GDM1 (cell line): Measurements from ENCODE around the gene FCHSD2.
"Not testable (repeated sequence)": the region's sequence is repeated elsewhere in the genome, so short reads cannot be mapped to it uniquely, and the experiment has no call there.

Source experiments
- DNase-seq: peaks from one replicate; lab custom pipeline; 2025; lab: John Stamatoyannopoulos, UW

The FCHSD2 gene

DNA sequence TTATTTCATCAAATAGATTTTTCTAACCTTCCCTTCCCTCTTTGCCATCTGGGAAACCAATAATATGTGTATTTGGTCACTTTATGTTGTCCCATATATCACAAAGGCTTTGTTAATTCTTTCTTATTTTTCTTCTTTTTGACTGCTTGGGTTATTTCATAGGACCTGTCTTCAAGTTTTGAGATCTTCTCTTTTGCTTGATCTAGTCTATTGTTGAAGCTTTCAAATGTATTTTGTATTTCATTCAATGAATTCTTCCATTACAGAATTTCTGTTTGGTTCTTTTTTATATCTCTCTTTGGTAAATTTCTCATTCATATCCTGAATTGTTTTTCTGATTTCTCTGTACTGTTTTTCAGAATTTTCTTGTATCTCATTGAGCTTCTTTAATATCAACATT, 132.1 kb downstream of the FCHSD2 start:
- DNase-seq = no peak

DNA sequence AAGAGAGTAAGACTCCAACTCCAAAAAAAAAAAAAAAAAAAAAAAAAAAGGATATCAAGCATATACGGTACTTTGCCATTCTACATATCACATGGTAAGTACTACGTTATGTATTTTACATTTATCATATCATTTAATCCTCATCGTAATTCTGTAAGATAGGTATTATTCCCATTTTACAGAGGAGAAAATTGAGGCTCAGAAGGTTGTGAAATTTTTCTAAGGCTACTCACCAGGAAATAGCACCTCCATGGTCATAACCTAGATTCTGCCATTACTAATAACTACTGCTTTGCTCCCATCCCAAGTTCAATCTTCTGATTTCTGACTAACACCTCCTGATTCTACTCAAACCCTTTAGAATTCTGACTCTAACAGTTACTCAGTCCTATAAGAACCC, 138.0 kb downstream of the FCHSD2 start:
- DNase-seq = no peak

DNA sequence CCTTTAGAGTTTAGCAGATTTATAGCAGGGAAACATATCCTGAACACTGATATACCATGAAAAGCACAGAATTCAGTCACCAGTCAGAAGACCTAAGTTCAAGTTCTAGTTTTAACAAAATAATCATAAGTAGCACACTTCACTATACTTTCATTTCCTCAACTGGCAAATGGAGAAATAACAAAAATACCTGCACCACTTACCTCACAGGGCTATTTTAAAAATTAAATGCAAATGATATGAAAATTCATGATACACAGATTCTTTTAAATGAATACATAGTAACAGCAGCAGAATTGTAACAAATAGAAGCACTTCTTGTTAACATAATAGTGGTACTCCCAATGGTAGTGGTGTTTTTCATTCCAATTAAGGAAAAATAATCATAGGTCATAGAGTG, 139.0 kb downstream of the FCHSD2 start:
- DNase-seq = no peak

DNA sequence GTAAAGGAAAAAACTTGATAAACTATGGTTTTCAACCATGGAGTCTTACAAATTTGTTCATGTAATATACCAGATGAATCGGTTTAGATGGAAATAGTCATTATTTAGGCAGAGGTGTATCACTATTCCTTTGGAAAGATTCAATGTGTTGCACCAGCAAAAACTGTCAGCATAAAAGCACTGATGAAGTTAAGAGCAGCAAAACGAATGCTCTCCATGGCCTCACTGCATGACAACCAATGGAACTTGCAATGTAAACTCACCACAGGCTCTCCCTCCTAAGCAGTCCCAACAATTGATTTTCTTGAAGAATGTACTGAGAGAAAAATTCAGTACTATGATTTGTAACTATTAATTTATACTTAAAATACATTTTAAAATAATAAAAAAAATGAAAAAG, 139.9 kb downstream of the FCHSD2 start:
- DNase-seq = no peak

DNA sequence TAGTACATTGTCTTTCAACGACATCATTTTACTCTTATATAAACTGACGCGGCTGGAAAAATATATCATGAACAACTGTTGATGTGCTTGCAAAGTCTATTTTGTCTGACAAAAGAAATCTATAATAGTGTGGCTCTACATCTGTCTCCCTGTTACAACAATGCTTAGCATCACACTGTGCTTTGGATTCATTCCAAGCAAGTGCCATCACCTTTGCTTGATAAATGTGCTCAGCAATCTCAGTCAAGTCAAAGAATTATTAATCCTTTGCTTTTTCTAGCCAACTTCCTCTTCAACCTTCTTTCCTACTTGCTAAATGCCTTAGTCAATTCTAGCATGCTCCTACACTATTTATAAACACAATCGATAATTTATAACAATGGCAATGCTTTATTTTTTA, 140.5 kb downstream of the FCHSD2 start:
- no peak for DNase-seq

DNA sequence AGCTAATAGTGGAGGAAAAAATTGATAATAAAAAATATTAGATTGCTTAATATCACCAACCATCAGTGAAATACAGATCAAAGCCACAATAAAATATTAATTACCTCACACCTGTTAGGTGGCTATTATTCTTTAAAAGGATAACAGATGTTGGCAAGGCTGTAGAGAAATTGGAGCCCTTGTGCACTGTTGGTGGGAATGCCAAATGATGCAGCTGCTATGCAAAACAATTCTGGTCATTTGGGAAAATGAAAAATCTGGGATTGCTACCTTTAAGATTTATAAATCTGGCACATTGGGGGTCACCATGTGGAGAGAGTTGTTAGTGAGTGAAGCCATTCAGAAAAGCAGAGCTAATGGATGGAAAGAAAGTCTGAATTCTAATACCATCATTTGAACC, 143.4 kb downstream of the FCHSD2 start:
- DNase-seq = no peak

DNA sequence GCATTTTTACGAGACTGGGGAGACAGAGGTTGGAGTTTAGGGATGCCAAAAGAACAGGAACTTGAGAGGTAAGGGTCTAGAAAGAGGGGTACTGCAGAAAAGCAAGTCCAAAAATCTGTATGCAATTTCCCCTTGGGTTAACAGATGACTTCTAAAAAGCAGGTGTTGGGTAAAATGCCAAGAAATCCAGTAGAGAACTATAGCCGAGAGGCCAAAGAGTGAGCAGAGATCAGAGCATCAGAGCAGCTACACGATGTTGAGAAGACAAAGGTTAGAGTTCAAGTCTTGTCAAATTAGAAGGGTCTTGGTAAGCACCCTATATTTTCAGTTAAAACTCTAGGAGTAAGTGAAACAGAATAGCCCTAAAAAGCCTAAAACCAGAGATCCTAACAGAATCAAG, 145.2 kb downstream of the FCHSD2 start:
- no peak for DNase-seq

DNA sequence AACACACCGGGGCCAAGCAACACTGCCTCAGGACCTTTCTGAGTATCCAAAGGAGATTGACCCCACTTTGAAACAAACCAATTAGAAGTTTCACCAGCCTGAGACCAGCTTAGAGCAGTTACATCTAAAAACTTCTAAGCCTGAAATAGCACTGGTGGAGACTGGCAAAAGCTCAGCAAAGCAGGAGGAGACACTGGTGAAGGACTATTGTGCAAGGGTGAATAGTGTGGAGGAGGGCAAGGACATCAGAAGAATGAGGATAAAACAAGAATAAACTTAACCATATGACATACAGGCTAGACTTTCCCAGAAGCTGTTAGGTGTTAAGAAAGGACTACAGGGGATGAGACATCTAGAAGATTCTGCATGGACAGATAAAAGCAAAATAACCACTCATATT, 152.4 kb downstream of the FCHSD2 start:
- DNase-seq = no peak

DNA sequence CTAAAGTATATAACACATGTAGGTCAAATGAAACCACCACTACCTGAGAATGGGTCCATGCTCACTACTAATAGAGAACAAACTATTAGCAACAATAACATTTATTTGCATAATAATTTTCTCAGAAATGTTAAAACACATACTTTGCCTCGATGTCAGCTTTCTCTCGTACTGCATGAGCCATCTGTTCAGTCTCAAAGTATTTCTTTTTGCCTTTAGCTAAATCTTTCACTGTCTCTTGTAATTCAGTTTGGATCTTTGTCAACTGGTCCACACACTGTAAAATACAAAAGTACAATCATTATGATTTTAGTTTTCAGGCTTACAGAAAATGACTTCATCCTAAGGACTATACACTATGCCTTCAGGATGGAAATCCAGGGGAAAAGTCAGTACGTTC, 153.3 kb downstream of the FCHSD2 start:
- no peak for DNase-seq

DNA sequence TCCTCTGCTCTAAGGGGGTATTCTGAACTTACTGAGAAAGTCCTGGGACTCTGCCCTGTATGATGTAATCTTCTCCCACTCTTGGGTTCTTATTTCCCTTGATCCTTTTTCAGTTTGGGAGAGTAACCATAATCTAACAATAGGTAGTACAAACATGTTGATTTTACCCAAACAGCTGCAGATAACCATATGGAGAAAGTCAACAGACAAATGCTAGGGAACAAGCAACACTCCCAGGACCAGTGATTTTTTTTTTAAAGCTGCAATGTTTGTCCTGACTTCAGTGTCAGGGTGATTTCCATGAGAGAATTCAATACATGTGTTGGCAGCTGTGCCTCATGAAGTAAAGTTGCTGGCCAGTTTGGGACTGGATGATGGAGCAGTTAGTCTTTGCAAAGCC, 156.5 kb downstream of the FCHSD2 start:
- DNase-seq = no peak

DNA sequence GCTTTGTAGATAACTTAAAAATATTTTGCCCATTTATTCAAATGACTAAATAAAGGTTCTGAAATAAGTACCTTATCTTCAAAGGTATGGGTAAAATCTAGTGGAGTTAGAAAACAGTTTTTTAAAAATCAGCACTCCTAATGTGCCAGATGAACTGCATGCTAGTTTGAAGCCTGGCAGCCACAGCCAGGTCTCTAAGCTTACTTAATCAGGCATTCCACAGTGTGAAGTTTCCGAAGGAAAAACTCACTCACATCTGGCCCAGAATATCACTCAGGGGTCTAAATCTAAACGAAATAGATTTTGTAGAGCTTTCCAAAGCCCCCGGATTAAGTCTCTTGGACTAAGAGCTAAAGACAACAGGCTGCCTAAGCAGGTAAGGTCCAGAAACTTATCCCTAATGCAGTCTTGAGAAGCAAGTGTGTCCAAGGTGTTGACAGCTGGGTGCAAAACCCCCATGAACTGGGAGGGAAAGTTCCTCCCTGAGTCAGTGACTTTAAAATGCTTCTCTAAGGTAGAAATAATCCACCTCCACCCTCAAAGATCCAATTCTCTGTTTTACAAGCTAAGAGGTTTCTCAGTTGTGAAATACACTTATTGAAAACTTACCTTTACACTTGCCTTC, 157.6 kb downstream of the FCHSD2 start:
- no peak for DNase-seq

DNA sequence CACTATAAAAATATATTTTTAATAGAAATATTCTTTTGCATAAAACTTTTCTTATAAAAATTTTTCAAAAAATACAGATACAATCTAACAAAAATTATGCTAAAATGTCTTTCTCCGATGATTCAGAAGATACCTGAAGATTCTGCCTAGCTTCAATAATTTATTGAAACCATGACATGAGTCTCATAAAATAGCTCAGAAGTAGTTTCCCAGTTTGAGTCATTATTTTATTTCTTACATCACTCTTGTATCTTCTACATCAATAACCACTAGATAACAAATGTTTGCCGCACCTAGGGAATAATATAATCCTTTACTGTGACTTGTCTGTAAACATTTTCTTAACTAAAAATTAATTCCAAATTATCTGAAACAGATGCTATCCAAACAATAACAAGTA, 158.6 kb downstream of the FCHSD2 start:
- no peak for DNase-seq

DNA sequence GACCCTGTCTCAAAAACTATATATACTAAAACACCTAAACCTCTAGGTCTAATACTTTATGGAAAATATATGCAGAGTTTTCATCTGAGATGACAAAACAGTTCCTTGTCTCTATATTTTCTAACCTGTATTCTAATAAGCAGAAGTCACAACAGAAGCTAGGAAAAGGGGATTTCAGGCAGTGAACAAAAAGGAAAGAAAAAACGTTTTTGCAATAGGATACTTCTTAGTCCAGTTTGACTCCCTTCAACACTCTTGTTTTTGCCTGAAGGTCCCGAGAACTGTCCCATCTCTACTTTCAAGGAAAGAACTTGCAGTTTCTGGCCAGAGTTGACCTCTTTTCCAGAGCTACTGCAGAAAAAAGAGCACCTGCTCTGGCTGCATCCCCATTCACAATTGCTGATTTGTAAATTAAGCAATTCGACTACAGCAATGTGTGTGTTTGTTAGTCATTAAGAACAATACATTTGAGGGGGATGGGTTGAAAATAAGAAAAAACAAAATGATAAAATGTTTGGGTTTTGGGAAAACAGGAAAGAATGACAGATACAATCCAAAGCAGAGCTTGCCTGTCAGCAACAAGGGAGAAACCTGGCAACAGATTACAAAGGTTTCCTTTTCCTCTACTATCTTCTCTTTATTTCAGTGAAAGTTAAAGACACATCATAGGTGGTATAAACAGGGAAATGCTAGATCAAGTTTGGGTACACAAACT, 160.0 kb downstream of the FCHSD2 start:
- no peak for DNase-seq

DNA sequence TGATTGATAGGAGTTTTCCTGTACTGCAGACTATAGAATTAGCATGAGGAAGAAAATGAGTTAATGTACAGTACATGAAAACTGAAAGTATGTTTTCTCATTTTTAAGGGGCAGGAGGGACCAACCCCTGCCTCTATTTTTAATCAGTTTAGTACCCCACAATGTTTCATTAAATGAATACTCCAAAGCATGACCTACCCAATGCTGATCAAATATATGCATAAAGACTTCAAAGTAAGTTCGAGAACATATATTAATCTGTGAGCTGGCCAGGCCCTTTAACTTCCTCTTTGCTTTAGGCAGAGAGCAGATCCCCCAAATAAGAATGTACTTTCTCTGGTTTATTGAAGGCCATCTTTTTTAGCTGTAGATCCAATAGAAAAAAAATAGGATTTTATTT, 161.0 kb downstream of the FCHSD2 start:
- DNase-seq = no peak

DNA sequence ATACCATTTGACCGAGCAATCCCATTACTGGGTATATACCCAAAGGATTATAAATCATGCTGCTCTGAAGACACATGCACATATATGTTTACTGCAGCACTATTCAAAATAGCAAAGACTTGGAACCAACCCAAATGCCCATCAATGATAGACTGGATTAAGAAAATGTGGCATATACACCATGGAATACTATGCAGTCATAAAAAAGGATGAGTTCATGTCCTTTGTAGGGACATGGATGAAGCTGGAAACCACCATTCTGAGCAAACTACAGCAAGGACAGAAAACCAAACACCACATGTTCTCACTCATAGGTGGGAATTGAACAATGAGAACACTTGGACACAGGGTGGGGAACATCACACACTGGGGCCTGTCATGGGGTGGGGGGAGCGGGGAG, 164.3 kb downstream of the FCHSD2 start:
- DNase-seq = not testable (repeated sequence)

DNA sequence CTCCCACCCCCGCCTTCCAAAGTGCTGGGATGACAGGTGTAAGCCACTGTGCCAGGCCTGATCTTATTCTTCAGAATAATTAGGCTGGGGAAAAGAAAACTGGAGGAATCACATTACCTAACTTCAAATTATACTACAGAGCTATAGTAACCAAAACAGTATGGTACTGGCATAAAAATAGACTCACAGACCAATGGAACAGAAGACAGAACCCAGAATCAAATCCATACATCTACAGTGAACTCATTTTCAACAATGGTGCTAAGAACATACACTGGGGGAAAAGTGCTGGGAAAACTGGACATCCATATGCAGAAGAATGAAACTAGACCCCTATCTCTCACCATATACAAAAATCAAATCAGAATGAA, 165.6 kb downstream of the FCHSD2 start:
- not testable (repeated sequence) for DNase-seq

DNA sequence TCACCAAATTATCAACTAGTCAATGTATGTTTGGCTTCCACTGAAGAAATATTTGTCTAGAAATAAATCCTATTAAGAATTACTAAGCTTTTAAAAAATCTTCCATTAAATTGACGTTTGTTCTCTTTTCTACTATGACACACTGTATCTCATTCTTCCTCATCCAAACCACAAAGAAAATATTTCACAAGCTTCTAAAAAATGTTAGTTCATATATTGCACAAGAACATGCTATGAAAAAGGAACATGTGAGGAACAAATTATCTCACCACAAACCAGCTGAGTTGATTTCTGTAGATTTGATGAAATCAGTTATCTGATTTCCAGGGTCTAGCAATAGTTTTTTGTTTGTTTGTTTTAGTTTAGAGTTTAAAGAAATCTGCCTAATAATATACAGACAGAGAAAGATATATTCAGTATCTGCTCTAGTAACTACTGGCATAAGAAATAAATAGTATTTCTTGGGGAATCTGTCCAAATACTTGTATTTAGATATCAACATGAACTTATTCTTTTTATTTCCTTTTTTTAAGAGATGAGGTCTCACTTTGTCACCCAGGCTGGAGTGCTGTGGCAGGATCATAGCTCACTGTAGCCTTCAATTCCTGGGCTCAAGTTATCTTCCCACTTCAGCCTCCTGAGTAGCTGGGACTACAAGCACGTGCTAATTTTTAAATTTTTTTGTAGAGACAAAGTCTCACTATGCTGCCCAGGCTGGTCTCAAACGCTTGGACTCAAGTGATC, 166.2 kb downstream of the FCHSD2 start:
- no peak for DNase-seq

DNA sequence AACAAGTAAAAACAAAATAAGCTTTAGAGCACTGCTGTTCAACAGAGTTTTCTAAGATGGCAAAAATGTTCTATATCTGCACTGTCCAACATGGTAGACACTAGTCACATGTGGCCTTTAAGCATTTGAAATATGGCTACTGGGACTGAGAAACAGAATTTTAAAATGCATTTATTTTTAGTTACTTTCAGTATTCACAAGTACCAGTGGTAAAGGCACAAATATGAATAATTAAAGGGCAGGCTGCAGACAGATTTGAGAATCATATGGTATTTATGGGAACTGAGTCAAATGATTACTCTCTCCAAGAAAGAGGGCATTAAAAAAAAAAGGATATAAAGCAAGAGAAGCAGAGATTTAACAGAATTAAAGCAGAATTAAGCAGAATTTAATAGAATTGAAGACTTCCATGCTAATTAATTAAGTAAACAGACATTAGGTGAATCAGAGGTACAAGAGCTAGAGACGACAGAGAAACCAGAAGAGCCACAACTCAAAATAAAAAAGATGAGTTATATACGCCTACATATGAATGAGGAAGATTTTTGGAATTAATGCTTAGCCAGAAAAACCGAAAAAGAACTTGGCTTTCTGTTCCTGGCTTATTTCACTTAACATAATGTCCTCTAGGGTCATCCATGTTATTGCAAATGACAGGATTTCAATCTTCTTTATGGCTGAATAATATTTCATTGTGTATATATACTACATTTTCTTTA, 167.5 kb downstream of the FCHSD2 start:
- DNase-seq = no peak

DNA sequence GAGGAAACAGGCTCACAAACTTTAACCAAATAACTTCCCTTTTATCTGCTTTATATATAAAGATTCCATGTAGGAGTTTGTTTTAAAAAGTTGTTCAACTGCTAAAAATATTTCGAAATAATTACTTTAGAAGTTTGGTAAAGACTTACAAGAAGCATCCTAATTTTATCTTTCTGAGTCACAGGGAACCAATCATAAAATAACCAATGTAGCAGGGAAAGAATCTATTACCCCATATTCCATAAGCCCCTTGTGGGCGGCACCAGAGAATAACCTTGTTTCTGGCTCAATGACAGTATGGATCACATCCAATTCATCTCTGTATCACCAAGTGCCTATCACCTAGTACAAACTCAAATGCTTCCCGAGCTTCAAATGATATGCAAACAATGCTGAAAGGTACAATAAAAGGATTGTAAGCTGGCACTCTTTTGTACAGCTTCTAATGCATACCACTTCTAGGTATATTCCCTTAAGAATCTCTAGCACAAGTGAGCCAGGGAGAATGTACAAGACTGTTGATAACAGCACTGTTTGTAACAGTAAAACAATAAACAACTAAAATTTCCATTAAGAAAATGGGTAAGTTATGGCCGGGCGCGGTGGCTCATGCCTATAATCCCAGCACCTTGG, 169.5 kb downstream of the FCHSD2 start:
- DNase-seq = no peak

DNA sequence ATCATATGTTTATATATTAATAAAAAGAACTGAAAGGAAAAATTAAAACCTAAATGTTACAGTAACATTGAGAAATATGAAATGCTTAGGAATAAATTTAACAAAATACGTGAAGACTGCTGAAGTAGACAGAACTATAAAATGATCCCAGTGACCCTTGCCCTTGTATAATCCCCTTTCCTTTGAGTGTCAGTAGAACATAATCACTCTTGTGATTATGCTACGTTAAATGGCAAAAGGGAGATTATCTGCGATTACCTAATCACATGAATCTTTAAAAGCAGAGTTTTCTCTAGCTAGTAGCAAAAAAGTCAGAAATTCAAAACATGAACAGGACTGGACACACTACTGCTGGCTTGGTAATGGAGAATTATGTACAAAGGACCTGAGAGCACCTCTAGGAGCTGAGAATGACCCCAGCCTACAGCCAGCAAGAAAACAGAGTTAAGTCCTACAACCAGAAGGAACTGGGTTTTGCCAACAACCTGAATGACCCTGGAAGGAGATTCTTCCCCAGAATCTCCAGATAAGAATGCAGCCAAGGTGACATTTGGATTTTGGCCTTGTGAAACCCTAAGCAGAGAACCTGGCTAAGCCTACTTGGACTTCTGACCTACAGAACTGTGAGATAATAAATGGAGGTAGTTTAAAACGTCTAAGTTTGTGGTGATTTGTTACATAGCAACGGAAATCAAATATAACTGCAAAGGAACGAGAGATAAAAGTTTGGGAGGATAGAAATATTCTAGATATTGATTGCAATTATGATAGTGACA, 170.7 kb downstream of the FCHSD2 start:
- DNase-seq = no peak

DNA sequence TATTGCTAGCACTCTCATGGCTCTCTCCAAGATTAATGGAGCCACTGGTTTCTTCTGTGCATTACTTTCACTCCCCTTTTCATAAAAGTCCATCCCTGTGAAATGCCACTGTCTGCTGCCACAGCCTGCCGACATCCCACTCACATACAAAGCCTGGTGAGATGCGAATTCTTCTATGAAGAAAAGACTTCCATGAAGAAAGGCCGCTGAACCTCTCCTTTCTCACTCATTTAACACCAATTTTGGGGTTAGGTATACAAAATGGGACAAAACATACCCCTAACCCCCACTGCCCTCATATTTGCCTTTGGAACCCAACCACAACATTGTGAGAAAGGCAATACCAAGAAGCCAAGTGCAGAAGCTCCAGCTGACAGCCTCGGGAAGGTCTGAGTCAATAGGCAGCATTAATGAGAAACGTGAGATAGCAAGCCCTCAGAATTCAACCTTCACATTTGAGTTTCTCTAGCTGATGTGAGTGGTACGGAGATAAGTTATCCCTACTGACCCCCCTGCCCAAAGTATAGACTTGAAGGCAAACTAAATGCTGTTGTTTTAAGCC, 171.5 kb downstream of the FCHSD2 start:
- no peak for DNase-seq
